ENCODE results near the gene OPTC. TPM values are rescaled to one million over a fixed set of nuclear protein-coding genes. Genes with fewer than 3 reads are reported as not detected.

Gene OPTC
- total and polyA plus RNA-seq, 2 donors (not counting 1 experiment from before 2014, with no cell fraction given), result not detected

GRCh38 chr1:203453616-203454015 is 40.3 kb upstream of the OPTC start:
- DNase-seq (no peak), ATAC-seq (ENCODE audit: low read depth) (no peak)
- peaks cover 16% of the 10 kb centered on the region for H3K27me3 Mint-ChIP-seq
- H3K27ac ChIP-seq (ENCODE audit: low read length in 2 of 2), result no peak overlapping the region
- no peak overlapping the region for H2AFZ ChIP-seq (ENCODE audit: insufficient read depth, low read depth, low read length, poor library complexity, severe bottlenecking)
- no peaks in the 10 kb centered on the region for H3K9me3 Mint-ChIP-seq (ENCODE audit: insufficient read depth)
- H3K9me3 ChIP-seq (ENCODE audit: control extremely low read depth in 1 of 3, control insufficient read depth in 2 of 3, insufficient read depth in 1 of 3, low read length in 2 of 3), result no peaks in the 10 kb centered on the region
- intact Hi-C loops (cut with micrococcal nuclease), result no loop called here
- H3K36me3 ChIP-seq (replicated peaks in 1 of 2; ENCODE audit: control extremely low read depth in 1 of 2, control insufficient read depth in 1 of 2, extremely low read depth in 1 of 2, insufficient read depth in 2 of 2, low read length in 1 of 2), result no peaks in the 10 kb centered on the region
- no peak overlapping the region for H3K27ac Mint-ChIP-seq
- H3K4me1 ChIP-seq (ENCODE audit: control insufficient read depth in 2 of 2, insufficient read depth in 2 of 2, low read length in 2 of 2), result peaks cover 8 to 14% of the 10 kb centered on the region in 2 donors
- no peak overlapping the region for H3K4me3 ChIP-seq (ENCODE audit: control extremely low read depth in 1 of 5, extremely low read depth in 1 of 5, insufficient read depth in 1 of 5, low read depth in 2 of 5, low read length in 4 of 5)
- ChIA-PET POLR2A (interaction anchor here (0.6 kb wide), 1 partner anchor 16 kb away, joined by 3 read pairs; no protein-coding TSS in a partner anchor), CTCF (interaction anchor here (0.7 to 1.1 kb wide), 5 partner anchors 8 to 186 kb away, joined by 3 to 4 read pairs (median 3); no protein-coding TSS in a partner anchor)
- TF ChIP-seq CTCF (IDR thresholded peaks at IDR 0.05) (no peak), EZH2 (IDR thresholded peaks at IDR 0.05; ENCODE audit: borderline replicate concordance, insufficient read depth, low read depth, low read length, poor library complexity, severe bottlenecking) (no peak)
- H4K20me1 ChIP-seq (ENCODE audit: control insufficient read depth, insufficient read depth, low read length, poor library complexity, severe bottlenecking), result no peaks in the 10 kb centered on the region
- peaks cover 12% of the 10 kb centered on the region for H3K4me1 Mint-ChIP-seq
- WGBS (ENCODE audit: insufficient coverage), result 61% methylated on average over 2 of the region's 5 CpGs
- peaks cover 0 to 8% (median 0%) of the 10 kb centered on the region in 4 experiments for H3K27me3 ChIP-seq (replicated peaks in 1 of 4; ENCODE audit: control extremely low read depth in 1 of 4, control insufficient read depth in 3 of 4, insufficient read depth in 4 of 4, low read length in 3 of 4)
- no peaks in the 10 kb centered on the region for H3K79me2 ChIP-seq (ENCODE audit: control insufficient read depth, insufficient read depth, low read length)
- no peak overlapping the region for H3K4me3 Mint-ChIP-seq
- no peak overlapping the region for H3K4me2 ChIP-seq (replicated peaks; ENCODE audit: low read depth, low read length, poor library complexity, severe bottlenecking)
- H3K9ac ChIP-seq (ENCODE audit: low read length), result no peak overlapping the region

- ATAC-seq (ENCODE audit: low read depth), result no peak
- H3K4me3 Mint-ChIP-seq, result no peak overlapping the region
- no peak for DNase-seq
- no peaks in the 10 kb centered on the region for H4K20me1 ChIP-seq (ENCODE audit: control insufficient read depth, insufficient read depth, low read length, poor library complexity, severe bottlenecking)
- no peaks in the 10 kb centered on the region for H3K79me2 ChIP-seq (ENCODE audit: control insufficient read depth, insufficient read depth, low read length)
- H2AFZ ChIP-seq (ENCODE audit: insufficient read depth, low read depth, low read length, poor library complexity, severe bottlenecking), result no peak overlapping the region
- CTCF ChIA-PET, result no interaction called here
- peaks cover 0 to 8% (median 0%) of the 10 kb centered on the region in 4 experiments for H3K27me3 ChIP-seq (replicated peaks in 1 of 4; ENCODE audit: control extremely low read depth in 1 of 4, control insufficient read depth in 3 of 4, insufficient read depth in 4 of 4, low read length in 3 of 4)
- H3K27me3 Mint-ChIP-seq, result peaks cover 16% of the 10 kb centered on the region
- H3K9me3 ChIP-seq (ENCODE audit: control extremely low read depth in 1 of 3, control insufficient read depth in 2 of 3, insufficient read depth in 1 of 3, low read length in 2 of 3), result no peaks in the 10 kb centered on the region
- 93% methylated on average over 18 of the region's 18 CpGs for WGBS (ENCODE audit: insufficient coverage)
- no peak overlapping the region for H3K4me2 ChIP-seq (replicated peaks; ENCODE audit: low read depth, low read length, poor library complexity, severe bottlenecking)
- no peak for TF ChIP-seq EZH2 (IDR thresholded peaks at IDR 0.05; ENCODE audit: borderline replicate concordance, insufficient read depth, low read depth, low read length, poor library complexity, severe bottlenecking)
- no peak for TF ChIP-seq CTCF (IDR thresholded peaks at IDR 0.05)
- no peak overlapping the region for H3K27ac ChIP-seq (ENCODE audit: low read length in 2 of 2)
- H3K9me3 Mint-ChIP-seq (ENCODE audit: insufficient read depth), result no peaks in the 10 kb centered on the region
- no peak overlapping the region for H3K9ac ChIP-seq (ENCODE audit: low read length)
- peaks cover 19% of the 10 kb centered on the region for H3K4me1 Mint-ChIP-seq
- POLR2A ChIA-PET, result no interaction called here
- H3K27ac Mint-ChIP-seq, result no peak overlapping the region
- H3K4me3 ChIP-seq (ENCODE audit: control extremely low read depth in 1 of 5, extremely low read depth in 1 of 5, insufficient read depth in 1 of 5, low read depth in 2 of 5, low read length in 4 of 5), result no peak overlapping the region
- intact Hi-C loops (cut with micrococcal nuclease), result no loop called here
- H3K36me3 ChIP-seq (replicated peaks in 1 of 2; ENCODE audit: control extremely low read depth in 1 of 2, control insufficient read depth in 1 of 2, extremely low read depth in 1 of 2, insufficient read depth in 2 of 2, low read length in 1 of 2), result no peaks in the 10 kb centered on the region
- H3K4me1 ChIP-seq (ENCODE audit: control insufficient read depth in 2 of 2, insufficient read depth in 2 of 2, low read length in 2 of 2), result peaks cover 14 to 20% of the 10 kb centered on the region in 2 donors
Measured at GRCh38 chr1:203454986-203455471, 38.9 kb upstream of the OPTC start.

Data from B cell (primary cell).